LNCaP clone FGC (cell line): ENCODE measurements around the gene WFDC5.

Source experiments
- DNase-seq: peaks from one replicate; pipeline ENCODE4 v3.0.0-alpha.2; 2011; ENCODE audit warnings: low read depth
- H3K4me3 ChIP-seq: 2 replicates; pipeline ENCODE4 v1.5.1; 2011; ENCODE audit warnings: mild to moderate bottlenecking, low read depth, low read length, control low read depth
- CTCF ChIP-seq: IDR thresholded peaks from 2 replicates; pipeline ENCODE4 v1.5.1; 2012; ENCODE audit warnings: mild to moderate bottlenecking; ENCODE audit not compliant: control insufficient read depth, insufficient read depth; ENCODE audit errors: extremely low read depth

WFDC5 gene

GRCh38 chr20:45091366-45091765, 23.6 kb downstream of the WFDC5 start:
- no peak for DNase-seq
- H3K4me3 ChIP-seq: no peak overlapping the region
- no peak for TF ChIP-seq CTCF

- no peak for TF ChIP-seq CTCF
- no peak overlapping the region for H3K4me3 ChIP-seq
- DNase-seq: no peak
Observed at GRCh38 chr20:45090481-45090880, 24.5 kb downstream of the WFDC5 start.

GRCh38 chr20:45088247-45088646, 26.7 kb downstream of the WFDC5 start:
- no peak for DNase-seq
- no peak for TF ChIP-seq CTCF
- no peak overlapping the region for H3K4me3 ChIP-seq

GRCh38 chr20:45087814-45088213, 27.2 kb downstream of the WFDC5 start:
- no peak overlapping the region for H3K4me3 ChIP-seq
- no peak for TF ChIP-seq CTCF
- DNase-seq: no peak

GRCh38 chr20:45087097-45087790, 27.7 kb downstream of the WFDC5 start:
- H3K4me3 ChIP-seq: no peak overlapping the region
- DNase-seq: no peak
- TF ChIP-seq CTCF: no peak

GRCh38 chr20:45085867-45086266, 29.1 kb downstream of the WFDC5 start:
- no peak overlapping the region for H3K4me3 ChIP-seq
- no peak for TF ChIP-seq CTCF
- no peak for DNase-seq

- TF ChIP-seq CTCF: no peak
- no peak for DNase-seq
- no peak overlapping the region for H3K4me3 ChIP-seq
Observed at GRCh38 chr20:45085289-45085688, 29.7 kb downstream of the WFDC5 start.
